Suppressor macrophage (primary cell): Measurements from ENCODE around the gene IFNA16.
"Not testable (repeated sequence)": the region's sequence is repeated elsewhere in the genome, so short reads cannot be mapped to it uniquely, and the experiment has no call there.

Experiments
- DNase-seq, 4 experiments: peaks; one replicate each; pipeline ENCODE4 v3.0.0-alpha.2; 2020 to 2022
- total RNA-seq, 17 experiments: gene quantifications; one replicate each; lab custom pipeline; 2026; ENCODE audit warnings: mixed read lengths in 6 of 17, inconsistent platforms in 3 of 17; lab: John Stamatoyannopoulos, UW

Gene IFNA16
- total RNA-seq = 0 to 0.33 (median 0) reads per million in 17 experiments

DNA sequence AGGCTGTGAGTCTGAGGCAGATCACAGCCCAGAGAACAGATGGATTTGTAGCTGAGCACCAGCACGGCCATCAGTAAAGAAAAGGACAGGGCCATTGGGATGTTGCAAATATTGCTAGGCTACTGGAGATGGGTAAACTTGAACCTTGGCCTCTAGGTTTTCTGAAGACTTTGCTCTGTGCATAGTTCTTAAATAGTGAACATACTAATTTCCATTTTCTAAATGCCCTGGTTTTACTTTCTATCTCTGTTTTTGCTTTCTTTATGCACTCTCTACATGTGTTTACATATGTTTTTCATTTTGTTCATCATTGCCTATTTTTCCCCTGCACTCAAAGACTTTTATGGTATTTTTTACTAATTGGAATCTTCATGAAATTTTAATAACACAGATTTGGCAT lies at the start of gene IFNA16:
IFNA16 (minus strand) TSS at position 101 of the 400 bp plus-strand sequence; CDS start at position 95, 6 bp downstream.
- DNase-seq = not testable (repeated sequence)

DNA sequence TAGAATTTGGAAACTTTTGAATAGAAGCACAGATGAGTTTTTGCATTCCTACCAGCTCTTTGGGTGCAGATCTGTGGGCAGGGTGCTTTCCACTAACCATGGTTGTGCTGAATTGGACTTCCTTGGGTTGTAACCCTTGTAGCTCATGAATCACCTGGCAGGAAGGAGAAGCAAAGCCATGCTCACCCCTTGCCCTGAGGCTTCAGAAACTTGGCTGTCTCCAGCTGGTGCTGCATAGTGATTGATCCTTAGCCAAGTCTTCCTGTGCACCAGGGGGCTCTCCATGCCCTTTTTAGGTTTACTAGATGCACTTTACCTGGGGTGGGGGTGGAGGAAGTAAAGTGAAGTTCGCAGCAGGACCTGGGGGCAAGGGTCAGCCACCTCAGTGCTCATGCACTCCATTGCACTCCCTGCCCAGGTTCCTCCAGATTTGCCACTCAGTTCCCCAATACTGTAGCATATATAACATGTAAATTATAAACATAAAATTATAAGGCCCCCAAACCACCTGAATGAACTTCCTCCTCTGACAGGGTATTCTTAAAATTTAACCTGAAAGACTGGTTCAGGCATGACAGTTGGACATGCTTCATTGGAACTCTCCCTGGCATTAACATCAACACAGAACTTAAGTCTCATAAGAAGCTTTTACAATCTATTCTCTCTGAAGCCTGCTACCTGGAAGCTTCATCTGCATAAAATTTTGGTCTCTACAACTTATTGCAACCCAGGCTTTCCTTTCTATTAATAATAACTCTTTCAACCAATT lies 48.5 kb upstream of the IFNA16 start:
- no peak for DNase-seq

DNA sequence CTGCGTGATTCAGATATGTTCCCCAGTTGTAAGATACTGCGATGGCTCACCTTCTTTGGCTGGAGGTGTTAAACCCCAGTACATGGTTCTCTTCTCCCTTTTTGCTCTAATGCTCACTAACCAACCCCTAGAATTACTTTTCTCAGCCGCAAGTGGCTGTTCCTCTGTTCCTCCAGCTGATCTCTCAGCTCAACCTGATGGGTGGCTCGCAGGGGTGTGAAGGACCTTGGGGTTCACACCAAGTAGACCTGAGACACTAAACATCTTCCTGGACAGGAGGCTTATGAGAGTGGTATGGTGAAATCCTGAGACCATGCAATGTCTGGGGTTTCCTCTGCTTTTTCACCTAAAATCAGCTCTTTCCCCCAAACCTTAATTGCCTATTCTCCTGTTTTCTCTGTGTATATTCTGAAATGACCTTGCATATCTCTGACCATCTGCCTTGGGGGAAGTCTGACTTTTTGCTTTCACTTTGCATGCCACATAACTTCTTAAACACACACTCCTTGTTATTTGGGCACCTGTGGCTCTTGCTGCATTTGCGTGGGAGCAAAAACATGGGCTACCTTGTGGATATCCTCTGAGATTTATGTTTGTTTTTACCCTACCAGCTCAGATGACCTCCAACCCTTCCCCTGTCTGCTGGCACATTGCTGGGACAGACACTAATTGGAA lies 38.6 kb upstream of the IFNA16 start:
- no peak for DNase-seq

DNA sequence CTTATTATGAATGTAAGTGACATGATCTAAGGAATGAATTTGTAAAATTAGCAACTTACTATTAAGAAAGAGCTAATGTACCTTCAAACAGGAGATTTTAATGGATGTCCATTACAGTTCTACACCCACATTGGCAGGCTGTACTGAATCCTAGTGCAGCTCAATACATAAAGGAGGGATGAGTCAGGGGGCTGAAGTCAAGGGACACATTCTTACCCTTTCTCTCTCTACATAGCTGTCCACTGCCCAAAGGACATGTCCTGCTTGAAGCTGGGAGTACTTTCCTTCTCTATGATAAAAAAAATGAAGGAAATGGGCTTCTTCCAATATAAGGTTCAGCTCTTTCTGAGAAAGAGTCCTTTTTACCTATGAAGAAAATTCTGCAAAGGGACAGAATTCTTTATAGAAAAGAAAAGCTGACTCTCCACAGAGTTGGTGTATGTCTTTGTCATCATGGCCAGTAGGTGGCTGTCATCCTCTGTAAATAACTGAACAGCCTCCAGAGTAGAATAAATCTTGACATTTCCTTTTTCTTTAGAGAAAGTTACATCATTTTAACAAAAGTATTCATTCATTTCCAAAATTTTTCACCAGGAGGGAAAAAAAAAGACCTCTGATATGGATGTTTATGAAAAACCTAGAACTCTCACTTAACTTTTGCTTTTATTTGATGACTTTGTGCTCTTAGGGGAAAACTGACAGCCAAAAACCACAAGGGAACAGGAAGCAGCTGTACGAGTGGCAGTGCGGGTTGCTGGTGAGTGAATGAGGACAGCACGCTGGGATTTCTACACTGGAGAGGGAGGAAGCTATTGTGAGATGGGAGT lies 35.8 kb upstream of the IFNA16 start:
- peak; percentile 77 to 89 (median 85) for DNase-seq

DNA sequence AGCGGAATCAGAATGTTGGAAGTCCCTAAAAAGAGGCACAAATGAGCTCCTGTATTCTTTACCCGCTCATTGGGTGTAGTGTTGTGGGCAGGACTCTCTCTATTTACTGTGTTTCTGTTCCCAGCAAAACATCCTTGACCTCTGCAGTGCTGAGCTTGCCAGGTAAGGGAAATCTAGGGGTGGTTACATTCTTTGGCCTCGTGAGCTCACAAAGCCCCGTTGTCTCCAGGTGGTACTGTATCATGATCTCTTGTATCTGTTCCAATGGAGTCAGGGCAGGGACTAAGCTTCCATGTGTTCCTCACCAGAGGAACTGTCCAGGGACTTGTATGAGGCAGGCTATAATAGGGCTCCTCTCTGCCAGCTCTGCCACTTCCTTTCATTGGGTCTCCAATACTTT lies 34.5 kb upstream of the IFNA16 start:
- no peak for DNase-seq

DNA sequence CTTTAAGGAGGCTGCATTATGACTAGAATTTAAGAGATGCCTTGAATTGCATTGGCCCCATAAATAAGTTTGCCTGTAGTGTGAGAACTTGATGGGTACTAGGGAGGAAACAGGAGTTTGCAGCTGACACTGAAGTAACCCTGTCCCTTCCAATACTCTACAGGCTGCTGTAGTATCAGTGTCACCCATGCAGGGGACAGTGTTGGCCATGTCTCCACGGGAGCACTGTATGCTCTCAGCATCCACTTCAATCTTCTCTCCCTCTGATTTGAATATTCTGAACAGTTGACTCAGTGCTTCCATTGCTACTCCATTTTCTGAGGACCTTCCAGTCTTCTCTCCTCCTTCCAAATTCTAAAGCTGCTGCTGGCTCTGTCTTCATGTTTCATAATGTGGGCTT lies 34.1 kb upstream of the IFNA16 start:
- DNase-seq = no peak

DNA sequence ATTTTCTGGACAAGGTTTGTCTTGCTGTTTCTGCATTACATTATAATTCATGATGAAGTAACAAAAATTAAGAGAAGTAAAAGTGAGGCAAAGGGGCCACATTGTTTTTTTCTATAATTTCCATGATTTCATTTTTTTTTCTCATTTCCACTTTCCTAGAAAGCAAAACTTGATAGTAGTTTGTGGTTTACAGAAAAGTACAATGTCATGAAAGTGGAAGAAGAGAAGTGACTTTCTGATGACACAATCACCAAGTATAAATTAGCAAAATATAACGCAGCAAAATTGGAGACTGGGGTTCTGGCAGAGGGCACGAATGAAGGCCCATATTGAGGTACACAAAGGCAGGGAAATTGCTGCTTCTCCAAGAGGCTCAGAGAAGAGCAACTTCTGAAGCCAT lies 27.7 kb upstream of the IFNA16 start:
- DNase-seq = peak in 2 of 4 experiments; percentile 50 to 51

DNA sequence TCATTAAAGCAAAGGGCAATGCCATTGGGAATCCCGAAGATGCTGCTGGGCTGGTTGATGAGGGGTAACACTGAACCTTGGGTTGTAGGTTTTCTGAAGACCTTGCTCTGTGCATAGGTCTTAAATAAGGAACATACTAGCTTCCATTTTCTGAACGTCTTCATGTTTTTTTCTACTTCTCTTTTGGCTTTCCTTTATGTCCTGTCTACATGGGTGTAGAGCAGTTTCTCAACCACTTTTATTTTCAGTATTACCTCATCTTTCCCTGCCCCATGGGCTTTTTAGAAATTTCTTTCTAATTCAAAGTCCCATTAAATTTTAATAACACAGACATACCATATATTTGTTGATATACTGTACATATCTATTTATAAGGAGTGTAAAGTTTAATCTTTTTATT lies 22.8 kb upstream of the IFNA16 start, which contains the start of gene IFNA14:
IFNA14 (minus strand) TSS at position 95 of the 400 bp plus-strand sequence; CDS start at position 25, 70 bp downstream.
- peak in 2 of 4 experiments; percentile 42 to 60 for DNase-seq

DNA sequence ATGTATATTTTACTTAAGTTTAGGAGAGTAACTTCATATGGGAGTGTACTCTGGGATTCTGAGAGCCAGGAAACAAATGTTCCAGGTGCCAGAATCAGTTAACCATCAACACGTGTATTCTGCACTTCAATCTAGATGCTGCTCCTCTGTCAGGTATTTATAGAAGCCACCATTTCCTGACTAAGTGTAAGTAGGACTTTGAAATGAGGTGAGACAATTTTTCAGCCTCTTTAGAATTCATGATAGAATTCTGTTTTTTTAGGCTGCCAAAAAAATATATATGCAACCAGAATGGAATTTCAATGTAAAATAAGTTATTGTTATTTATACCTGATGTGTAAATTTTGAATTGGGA lies 19.2 kb upstream of the IFNA16 start:
- DNase-seq = not testable (repeated sequence)

DNA sequence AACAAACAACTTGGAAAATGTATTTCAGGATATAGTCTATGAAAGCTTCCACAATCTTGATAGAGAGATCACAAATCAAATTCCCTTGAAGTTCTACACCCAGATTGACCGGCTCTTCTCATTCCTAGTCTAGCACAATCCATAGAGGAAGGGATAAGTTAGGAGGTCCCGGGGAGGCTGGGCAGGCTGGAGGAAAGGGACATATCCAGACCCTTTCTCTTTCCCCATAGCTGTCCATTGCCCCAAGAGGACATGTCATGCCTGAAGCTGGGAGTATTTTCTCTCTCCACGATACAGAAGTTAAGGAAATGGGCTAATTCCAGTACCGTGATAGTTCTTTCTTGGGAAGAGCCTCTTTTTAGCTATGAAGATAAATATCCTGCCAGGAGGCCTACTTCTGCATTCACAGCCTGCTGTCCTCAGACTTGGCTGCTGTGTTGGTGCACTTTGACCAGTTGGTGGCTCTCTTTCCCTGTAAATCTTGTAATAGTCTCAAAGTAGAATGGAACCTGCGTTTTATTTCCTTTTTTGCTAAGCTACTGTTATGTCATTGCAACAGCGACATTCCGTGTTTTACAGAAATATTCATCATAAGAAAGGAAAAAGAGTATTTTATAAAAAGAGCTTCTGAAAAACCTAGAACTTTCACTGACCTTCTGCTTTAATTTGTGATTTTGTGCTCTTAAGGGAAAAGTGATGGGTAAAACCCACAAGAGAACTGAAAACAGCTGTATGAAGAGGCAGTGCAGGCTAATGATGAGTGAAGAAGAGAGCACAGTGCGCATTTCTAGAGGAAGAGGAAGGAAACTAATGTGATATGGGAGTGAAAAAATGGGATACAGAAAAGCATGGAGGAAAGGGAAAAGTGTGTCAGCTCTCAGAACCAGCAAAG lies 18.6 kb upstream of the IFNA16 start:
- peak; percentile 73 to 86 (median 78) for DNase-seq

DNA sequence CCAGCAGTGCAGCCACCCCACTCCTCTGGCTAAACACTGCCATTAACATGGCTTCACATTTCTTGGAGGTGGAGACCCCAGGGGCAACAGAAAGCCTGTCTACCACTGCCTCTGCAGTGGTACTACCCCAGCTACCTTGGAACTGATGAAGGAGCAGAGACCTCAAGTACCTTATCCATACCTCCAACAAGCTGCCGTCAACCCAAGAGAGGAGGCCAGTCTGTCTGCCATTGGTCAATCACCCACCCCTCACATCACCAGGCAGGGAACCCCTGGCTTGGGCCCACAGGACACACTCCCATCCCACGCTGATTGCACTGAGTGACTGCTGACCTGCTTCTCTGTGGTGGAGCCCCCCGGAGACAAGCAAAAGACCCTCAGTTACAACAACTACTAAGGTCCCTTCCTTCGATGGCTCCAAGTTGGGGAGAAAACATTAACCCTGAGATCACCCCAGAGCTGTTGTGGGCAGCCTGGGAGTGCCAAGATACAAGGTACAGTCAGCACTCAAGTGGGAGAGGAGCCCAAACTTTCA lies 17.1 kb upstream of the IFNA16 start:
- DNase-seq = no peak

DNA sequence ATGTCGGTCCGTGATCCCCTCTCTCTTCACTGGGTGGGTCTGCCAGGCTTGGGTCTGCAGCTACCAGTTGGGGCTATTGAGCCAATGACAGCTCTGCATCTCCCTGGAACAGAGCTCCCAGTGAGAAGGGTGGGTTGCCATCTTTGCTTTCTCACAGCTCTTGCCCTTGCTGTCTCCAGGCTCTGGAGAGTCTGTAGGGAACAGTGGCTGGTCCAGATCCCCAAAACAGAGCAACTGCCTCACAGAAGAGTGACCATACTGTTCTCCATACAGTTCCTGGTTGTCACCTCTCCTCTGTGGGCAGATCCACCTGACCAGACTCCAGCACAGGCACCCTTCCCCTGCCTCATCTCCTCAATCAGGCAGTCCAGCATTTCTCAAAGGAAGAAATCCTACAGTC lies 16.1 kb upstream of the IFNA16 start:
- DNase-seq = no peak

DNA sequence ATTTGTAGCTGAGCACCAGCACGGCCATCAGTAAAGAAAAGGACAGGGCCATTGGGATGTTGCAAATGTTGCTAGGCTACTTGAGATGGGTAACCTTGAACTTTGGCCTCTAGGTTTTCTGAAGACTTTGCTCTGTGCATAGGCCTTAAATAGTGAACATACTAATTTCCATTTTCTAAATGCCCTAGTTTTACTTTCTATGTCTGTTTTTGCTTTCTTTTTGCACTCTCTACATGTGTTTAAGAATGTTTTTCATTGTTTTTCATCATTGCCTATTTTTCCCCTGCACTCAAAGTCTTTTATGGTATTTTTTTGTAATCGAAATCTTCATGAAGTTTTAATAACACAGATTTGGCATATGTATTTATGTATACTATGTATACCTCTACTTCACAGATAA lies 11.0 kb upstream of the IFNA16 start, which contains the start of gene IFNA17:
IFNA17 (minus strand) TSS at position 101 of the 400 bp plus-strand sequence; CDS start at position 52, 49 bp downstream.
- no peak for DNase-seq

DNA sequence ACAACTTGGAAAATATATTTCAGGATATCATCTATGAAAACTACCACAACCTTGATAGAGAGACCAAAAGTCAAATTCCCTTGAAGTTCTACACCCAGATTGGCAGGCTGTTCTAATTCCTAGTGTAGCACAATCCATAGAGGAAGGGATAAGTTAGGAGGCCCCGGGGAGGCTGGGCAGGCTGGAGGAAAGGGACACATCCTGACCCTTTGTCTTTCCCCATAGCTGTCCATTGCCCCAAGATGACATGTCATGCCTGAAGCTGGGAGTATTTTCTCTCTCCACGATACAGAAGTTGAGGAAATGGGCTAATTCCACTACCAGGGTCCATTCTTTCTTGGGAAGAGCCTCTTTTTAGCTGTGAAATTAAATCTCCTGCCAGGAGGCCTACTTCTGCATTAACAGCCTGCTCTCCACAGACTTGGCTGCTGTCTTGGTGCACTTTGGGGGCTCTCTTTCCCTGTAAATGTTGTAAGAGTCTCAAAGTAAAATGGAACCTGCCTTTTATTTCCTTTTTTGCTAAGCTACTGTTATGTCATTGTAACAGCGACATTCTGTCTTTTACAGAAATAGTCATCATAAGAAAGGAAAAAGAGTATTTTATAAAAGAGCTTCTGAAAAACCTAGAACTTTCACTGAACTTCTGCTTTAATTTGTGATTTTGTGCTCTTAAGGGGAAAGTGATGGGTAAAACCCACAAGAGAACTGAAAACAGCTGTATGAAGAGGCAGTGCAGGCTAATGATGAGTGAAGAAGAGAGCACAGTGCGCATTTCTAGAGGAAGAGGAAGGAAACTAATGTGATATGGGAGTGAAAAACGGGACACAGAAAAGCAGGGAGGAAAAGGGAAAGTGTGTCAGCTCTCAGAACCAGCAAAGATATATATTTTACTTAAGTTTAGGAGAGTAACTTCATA lies 3.4 kb downstream of the IFNA16 start:
- DNase-seq = peak; percentile 29 to 62 (median 48)

DNA sequence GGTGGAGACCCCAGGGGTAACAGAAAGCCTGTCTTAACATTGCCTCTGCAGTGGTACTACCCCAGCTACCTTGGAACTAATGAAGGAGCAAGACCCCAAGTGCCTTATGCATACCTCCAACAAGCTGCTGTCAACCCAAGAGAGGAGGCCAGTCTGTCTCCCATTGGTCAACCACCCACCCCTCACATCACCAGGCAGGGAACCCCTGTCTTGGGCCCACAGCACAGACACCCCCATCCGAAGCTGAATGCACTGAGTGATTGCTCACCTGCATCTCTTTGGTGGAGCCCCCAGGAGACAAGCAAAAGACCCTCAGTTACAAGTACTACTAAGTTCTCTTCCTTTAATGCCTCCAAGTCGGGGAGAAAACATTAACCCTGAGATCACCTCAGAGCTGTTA lies 5.0 kb downstream of the IFNA16 start:
- DNase-seq = not testable (repeated sequence)

DNA sequence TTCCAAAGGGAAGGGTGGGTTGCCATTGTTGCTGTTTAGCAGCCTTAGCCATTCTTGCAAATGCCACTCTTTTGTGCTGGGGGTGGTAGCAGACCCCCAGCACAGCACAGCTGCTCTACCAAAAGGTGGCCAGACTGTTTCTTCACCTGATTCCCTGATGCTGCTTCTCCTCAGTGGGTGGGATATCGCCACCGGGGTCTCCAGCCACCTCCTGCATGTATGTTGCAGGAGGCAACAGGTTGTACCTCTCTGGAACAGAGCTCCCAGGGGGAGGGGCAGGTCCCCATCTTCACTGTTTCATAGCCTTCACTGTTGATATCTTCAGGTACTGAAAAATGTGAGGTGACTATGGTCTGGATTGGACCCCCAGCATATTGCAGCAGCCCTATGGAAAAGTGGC lies 6.3 kb downstream of the IFNA16 start:
- DNase-seq = not testable (repeated sequence)

DNA sequence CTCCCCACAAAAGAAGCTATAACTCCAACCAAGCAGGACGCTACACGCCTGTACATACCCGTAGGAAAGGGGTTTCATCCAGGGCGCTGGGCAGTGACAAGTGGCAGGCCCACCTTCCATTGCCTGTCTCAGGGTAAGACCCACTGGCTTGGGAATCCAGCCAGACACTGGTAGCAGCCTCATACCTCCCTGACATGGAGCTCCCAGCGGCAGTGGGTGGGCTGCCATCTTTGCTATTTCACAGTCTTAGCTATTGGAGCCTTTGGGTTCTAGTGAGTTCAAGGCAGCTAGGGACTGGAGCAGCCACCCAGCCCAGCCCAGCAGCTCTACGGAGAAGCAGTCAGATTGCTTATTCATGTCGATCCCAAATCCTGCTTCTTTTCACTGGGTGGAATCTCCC lies 6.8 kb downstream of the IFNA16 start:
- no peak for DNase-seq

DNA sequence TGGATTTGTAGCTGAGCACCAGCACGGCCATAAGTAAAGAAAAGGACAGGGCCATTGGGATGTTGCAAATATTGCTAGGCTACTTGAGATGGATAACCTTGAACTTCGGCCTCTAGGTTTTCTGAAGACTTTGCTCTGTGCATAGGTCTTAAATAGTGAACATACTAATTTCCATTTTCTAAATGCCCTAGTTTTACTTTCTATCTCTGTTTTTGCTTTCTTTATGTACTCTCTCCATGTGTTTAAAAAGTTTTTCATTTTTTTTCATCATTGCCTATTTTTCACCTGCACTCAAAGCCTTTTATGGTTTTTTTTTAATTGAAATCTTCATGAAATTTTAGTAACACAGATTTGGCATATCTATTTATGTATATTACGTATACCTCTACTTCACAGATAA lies 10.1 kb downstream of the IFNA16 start, which contains the start of gene IFNA10:
IFNA10 (minus strand) TSS at position 101 of the 400 bp plus-strand sequence; CDS start at position 55, 46 bp downstream.
- DNase-seq = not testable (repeated sequence)

DNA sequence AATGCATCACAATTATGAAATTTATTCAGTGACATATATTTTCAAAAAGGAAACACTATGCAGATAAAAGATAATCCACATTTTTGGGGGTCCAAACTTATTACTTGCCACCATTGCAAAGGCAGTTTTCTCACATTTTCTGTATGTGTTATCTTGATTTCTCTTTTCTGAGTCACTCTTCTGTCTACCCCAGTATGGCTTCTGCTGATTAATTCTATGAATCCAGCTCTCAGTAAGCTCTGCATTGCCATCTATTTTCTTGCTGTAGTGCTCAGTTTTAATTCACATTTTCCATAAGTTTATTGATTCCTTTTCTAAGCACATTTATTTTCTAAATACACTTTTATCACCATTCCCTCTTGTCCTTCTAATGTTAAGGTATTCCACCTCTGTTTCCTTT lies 11.9 kb downstream of the IFNA16 start:
- no peak for DNase-seq

DNA sequence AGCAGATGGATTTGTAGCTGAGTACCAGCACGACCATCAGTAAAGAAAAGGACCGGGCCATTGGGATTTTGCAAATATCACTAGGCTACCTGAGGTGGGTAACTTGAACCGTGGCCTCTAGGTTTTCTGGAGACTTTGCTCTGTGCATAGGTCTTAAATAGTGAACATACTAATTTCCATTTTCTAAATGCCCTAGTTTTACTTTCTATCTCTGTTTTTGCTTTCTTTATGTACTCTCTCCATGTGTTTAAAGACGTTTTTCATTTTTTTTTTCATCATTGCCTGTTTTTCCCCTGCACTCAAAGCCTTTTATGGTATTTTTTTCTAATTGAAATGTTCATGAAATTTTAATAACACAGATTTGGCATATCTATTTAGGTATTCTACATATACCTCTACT lies 15.0 kb downstream of the IFNA16 start, which contains the start of gene IFNA7:
IFNA7 (minus strand) TSS at position 101 of the 400 bp plus-strand sequence; CDS start at position 61, 40 bp downstream.
- not testable (repeated sequence) for DNase-seq
